ENCODE data around the gene HTR6. TPM values are rescaled to one million over a fixed set of nuclear protein-coding genes. Genes with fewer than 3 reads are reported as not detected.

Gene HTR6
- total and polyA plus RNA-seq, 2 of the 4 experiments (the other 2 are of a cell fraction), result not detected

DNA sequence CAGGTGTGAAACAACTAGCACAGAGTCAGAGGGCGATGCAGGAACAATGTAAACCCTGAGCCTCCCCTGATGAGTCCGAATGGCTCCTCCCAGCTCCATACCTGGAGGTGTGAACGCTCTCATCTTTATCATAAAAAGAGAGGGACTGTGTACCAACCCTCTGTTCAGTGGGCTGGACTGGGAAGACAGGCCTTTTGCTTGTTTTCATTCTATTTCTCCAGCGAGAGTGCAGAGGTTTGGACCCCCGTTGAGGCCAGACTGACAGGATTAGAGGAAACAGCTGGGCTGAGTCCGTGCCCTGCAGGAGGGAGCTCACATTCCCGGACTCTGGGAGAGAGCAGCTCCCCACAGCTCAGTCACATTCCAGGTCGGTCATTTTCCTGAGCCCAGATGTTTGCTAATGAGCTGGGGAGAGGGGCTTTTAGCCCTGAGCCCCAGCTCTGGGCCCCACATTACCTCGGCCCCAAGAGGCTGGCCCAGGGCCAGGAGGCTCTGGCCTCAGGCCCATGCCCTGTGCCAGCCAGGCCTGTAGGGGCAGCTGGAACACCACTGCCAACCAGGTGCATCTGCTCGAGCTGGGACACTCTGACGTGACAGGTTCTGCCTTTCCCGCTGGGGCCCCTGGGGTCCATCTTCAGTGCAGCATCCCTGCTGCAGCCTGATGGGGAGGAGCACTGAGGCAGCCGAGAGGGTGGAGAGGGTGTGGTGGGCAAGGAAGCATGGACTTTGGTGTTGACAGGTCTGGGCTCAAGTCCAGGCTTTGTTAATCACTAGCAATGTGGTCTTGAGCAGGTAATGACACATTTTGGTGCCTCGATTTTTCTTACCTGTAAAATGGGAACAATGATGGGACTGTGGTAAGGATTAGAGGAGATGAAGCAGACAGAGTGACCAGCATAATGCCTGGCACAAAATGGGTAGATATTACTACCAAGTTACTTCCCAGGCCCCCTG lies 24.0 kb upstream of the HTR6 start (continued):
- TF ChIP-seq, protein P1, sequence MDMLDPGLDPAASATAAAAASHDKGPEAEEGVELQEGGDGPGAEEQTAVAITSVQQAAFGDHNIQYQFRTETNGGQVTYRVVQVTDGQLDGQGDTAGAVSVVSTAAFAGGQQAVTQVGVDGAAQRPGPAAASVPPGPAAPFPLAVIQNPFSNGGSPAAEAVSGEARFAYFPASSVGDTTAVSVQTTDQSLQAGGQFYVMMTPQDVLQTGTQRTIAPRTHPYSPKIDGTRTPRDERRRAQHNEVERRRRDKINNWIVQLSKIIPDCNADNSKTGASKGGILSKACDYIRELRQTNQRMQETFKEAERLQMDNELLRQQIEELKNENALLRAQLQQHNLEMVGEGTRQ (IDR thresholded peaks at IDR 0.05; ENCODE audit: low read depth, low read length), result no peak
- TF ChIP-seq MAFK (IDR thresholded peaks at IDR 0.05; ENCODE audit: low read depth, low read length) (no peak), RAD21 (IDR thresholded peaks at IDR 0.05; ENCODE audit: low read length) (no peak)

DNA sequence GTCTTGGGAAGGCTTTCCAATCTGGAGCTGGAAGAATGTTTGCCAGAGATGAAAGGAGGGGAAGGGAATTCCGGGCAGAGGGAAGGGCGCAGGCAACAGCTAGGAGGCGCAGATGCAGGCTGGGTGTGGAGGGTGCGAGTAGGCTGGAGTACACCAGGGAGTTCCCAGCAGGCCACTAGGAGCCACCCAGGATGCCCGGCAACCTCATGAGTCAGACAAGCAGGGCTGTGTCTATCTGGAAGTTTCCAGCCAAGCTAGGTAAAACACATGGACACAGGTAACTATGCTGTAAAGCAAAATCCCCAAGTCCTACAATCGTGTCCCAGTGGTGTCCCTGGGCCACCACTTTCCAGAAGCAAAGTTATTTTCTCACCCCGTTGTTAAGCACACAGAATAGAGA lies 21.6 kb upstream of the HTR6 start:
- no peak overlapping the region for H4K91ac ChIP-seq (ENCODE audit: insufficient read depth, low read depth, low read length)
- H2AK9ac ChIP-seq (replicated peaks; ENCODE audit: low read depth, low read length, poor library complexity), result no peak overlapping the region
- ChIA-PET CTCF (no interaction called here), POLR2A (ENCODE audit: unreplicated experiment) (no interaction called here)
- no peak overlapping the region for H2BK15ac ChIP-seq (ENCODE audit: low read depth, low read length)
- no peak overlapping the region for H2BK120ac ChIP-seq (ENCODE audit: low read depth, low read length)
- H3K23ac ChIP-seq (ENCODE audit: low read depth, low read length), result no peak overlapping the region
- TF ChIP-seq RAD21 (IDR thresholded peaks at IDR 0.05; ENCODE audit: low read length) (no peak), MXI1 (IDR thresholded peaks at IDR 0.05; ENCODE audit: borderline replicate concordance, low read depth, low read length) (no peak), BHLHE40 (IDR thresholded peaks at IDR 0.05; ENCODE audit: low read depth, low read length) (no peak)
- TF ChIP-seq, protein P2, sequence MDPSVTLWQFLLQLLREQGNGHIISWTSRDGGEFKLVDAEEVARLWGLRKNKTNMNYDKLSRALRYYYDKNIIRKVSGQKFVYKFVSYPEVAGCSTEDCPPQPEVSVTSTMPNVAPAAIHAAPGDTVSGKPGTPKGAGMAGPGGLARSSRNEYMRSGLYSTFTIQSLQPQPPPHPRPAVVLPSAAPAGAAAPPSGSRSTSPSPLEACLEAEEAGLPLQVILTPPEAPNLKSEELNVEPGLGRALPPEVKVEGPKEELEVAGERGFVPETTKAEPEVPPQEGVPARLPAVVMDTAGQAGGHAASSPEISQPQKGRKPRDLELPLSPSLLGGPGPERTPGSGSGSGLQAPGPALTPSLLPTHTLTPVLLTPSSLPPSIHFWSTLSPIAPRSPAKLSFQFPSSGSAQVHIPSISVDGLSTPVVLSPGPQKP (IDR thresholded peaks at IDR 0.05; ENCODE audit: borderline replicate concordance, low read depth, low read length), result no peak
- no peak overlapping the region for H3K14ac ChIP-seq (replicated peaks; ENCODE audit: low read depth, low read length)
- no peak overlapping the region for H2AK5ac ChIP-seq (ENCODE audit: low read depth, low read length)
- no peak overlapping the region for H3K4me3 ChIP-seq (ENCODE audit: insufficient read depth, low read depth, low read length)
- H3K79me1 ChIP-seq (ENCODE audit: low read depth in 1 of 2, low read length in 2 of 2), result peaks cover 0 to 29% of the 10 kb centered on the region in 2 experiments; a peak in 2 of 4 replicates
- H3K9ac ChIP-seq (ENCODE audit: low read depth, low read length), result no peak overlapping the region
- H4K20me1 ChIP-seq (ENCODE audit: insufficient read depth, low read length), result peaks cover 24% of the 10 kb centered on the region
- no peak overlapping the region for H2BK20ac ChIP-seq (ENCODE audit: low read depth, low read length)
- no peak overlapping the region for H3K4ac ChIP-seq (ENCODE audit: low read depth, low read length)
- H3K27ac ChIP-seq (ENCODE audit: insufficient read depth, low read length), result no peak overlapping the region
- dilution Hi-C loops (cut with HindIII; ENCODE audit: low sequenced_read_pairs, unreplicated experiment), result no loop called here
- intact Hi-C loops (cut with micrococcal nuclease), result no loop called here
- no peak overlapping the region for H2BK5ac ChIP-seq (ENCODE audit: low read depth, low read length, poor library complexity, severe bottlenecking)
- H3K18ac ChIP-seq (ENCODE audit: low read depth, low read length), result no peak overlapping the region
- H3K9me1 ChIP-seq (ENCODE audit: insufficient read depth, low read length), result peaks cover 7% of the 10 kb centered on the region
- no peak for DNase-seq
- in situ Hi-C loops (cut with MboI; ENCODE audit: low sequenced_read_pairs), result loop anchor here (10.0 kb wide), 1 partner anchor 158 kb away; the partner anchor contains the start of gene CAPZB
- peaks cover 2% of the 10 kb centered on the region; the same call in 1 of the 2 replicates for H3K36me3 ChIP-seq (ENCODE audit: control insufficient read depth, insufficient read depth, low read length)
- H4K8ac ChIP-seq (ENCODE audit: low read depth in 2 of 2, low read length in 2 of 2), result peak overlapping the region in 1 of 2 experiments; percentile 61; a peak in 1 of 4 replicates
- H3K9me3 ChIP-seq (ENCODE audit: control insufficient read depth, insufficient read depth, low read length), result no peaks in the 10 kb centered on the region
- no peak overlapping the region for H3K4me2 ChIP-seq (ENCODE audit: low read depth, low read length)
- H4K5ac ChIP-seq (ENCODE audit: low read depth, low read length), result no peak overlapping the region
- no peaks in the 10 kb centered on the region for H3K27me3 ChIP-seq (ENCODE audit: control insufficient read depth, insufficient read depth, low read length)
- ATAC-seq (ENCODE audit: low read depth), result no peak
- peaks cover 20% of the 10 kb centered on the region; the same call in 1 of the 2 replicates for H3K4me1 ChIP-seq (ENCODE audit: control insufficient read depth, insufficient read depth, low read length)
- H3K56ac ChIP-seq (ENCODE audit: extremely low read depth, insufficient read depth, low read length), result no peak overlapping the region
- 64% methylated on average over 4 of the region's 7 CpGs; no CpG with 5 or more reads in 1 of the 2 experiments for WGBS, 2 experiments (ENCODE audit: extremely low coverage in 2 of 2, insufficient read length in 1 of 2)
- BruUV-seq (replicated peaks), result no TSS peak
- H2AFZ ChIP-seq (replicated peaks; ENCODE audit: low read length, poor library complexity), result peak overlapping the region; percentile 65
